HL-60 (cell line): ENCODE measurements around the gene TUT1.

Experiments used
- CTCF ChIP-seq: IDR thresholded peaks from one replicate; pipeline ENCODE4 v1.5.1; 2011; ENCODE audit warnings: low read length, control low read depth, inconsistent platforms; ENCODE audit not compliant: insufficient read depth
- GABPA ChIP-seq: IDR thresholded peaks from 2 replicates; pipeline ENCODE4 v1.6.1; 2012; ENCODE audit warnings: low read depth
- POLR2AphosphoS5 ChIP-seq: IDR thresholded peaks from 2 replicates; pipeline ENCODE4 v1.6.1; 2012; ENCODE audit warnings: low read depth
- REST ChIP-seq: IDR thresholded peaks from 2 replicates; pipeline ENCODE4 v1.6.1; 2012; ENCODE audit warnings: low read depth; ENCODE audit not compliant: insufficient replicate concordance
- SPI1 ChIP-seq: IDR thresholded peaks from 2 replicates; pipeline ENCODE4 v1.6.1; 2012; ENCODE audit warnings: low read depth, mild to moderate bottlenecking, borderline replicate concordance

GRCh38 chr11:62574363-62575071 is 16.8 kb downstream of the TUT1 start:
- TF ChIP-seq REST (no peak), CTCF (no peak), POLR2AphosphoS5 (peak; percentile 51), GABPA (no peak), SPI1 (no peak)
